GM19238 (cell line): Measurements from ENCODE around the gene VCPKMT.
A peak's percentile ranks its signal among the peaks of the same experiment; 100 is the strongest.

ENCODE experiments used
- DNase-seq: peaks from one replicate; pipeline ENCODE4 v3.0.0; 2011; ENCODE audit warnings: low spot score; ENCODE audit not compliant: insufficient read length

Gene VCPKMT

GRCh38 chr14:50067723-50068495 is 48.5 kb downstream of the VCPKMT start:
- DNase-seq = no peak

GRCh38 chr14:50065583-50065982 is 50.8 kb downstream of the VCPKMT start:
- DNase-seq = no peak

- DNase-seq = peak; percentile 69
Observed at GRCh38 chr14:50064993-50065392, 51.4 kb downstream of the VCPKMT start.

- DNase-seq = no peak
Observed at GRCh38 chr14:50063876-50064420, 52.4 kb downstream of the VCPKMT start.

- peak; percentile 37 for DNase-seq
Observed at GRCh38 chr14:50062438-50063085, 53.8 kb downstream of the VCPKMT start.

- DNase-seq = peak; percentile 73
Observed at GRCh38 chr14:50061664-50062437, 54.5 kb downstream of the VCPKMT start.

GRCh38 chr14:50060871-50061663 is 55.3 kb downstream of the VCPKMT start:
- DNase-seq = no peak

GRCh38 chr14:50059763-50060616 is 56.4 kb downstream of the VCPKMT start:
- no peak for DNase-seq
